HL-60 (cell line): ENCODE results near the gene IL17C.

Experiments used
- DNase-seq, 2 experiments: peaks; one replicate each; pipeline ENCODE4 v3.0.0-alpha.2; 2010 to 2020; ENCODE audit warnings: low read depth in 1 of 2, low spot score in 1 of 2
- H3K27ac ChIP-seq: fragments of 250-450 bp; sonication (Bioruptor Pico); replicated peaks from 2 replicates; pipeline ENCODE4 v1.5.1; 2020; ENCODE audit warnings: mild to moderate bottlenecking, moderate library complexity
- H3K27me3 ChIP-seq: fragments of 250-450 bp; sonication (Bioruptor Pico); 2 replicates; pipeline ENCODE4 v1.5.1; 2021; ENCODE audit warnings: mild to moderate bottlenecking, moderate library complexity; ENCODE audit not compliant: insufficient read depth, poor library complexity, severe bottlenecking
- H3K4me3 ChIP-seq: replicated peaks from 2 replicates; pipeline ENCODE4 v1.5.1; 2011; ENCODE audit warnings: mild to moderate bottlenecking, control low read depth, low read length; ENCODE audit not compliant: insufficient read depth
- CTCF ChIP-seq: IDR thresholded peaks from one replicate; pipeline ENCODE4 v1.5.1; 2011; ENCODE audit warnings: low read length, control low read depth, inconsistent platforms; ENCODE audit not compliant: insufficient read depth
- GABPA ChIP-seq: IDR thresholded peaks from 2 replicates; pipeline ENCODE4 v1.6.1; 2012; ENCODE audit warnings: low read depth
- POLR2AphosphoS5 ChIP-seq: IDR thresholded peaks from 2 replicates; pipeline ENCODE4 v1.6.1; 2012; ENCODE audit warnings: low read depth
- REST ChIP-seq: IDR thresholded peaks from 2 replicates; pipeline ENCODE4 v1.6.1; 2012; ENCODE audit warnings: low read depth; ENCODE audit not compliant: insufficient replicate concordance
- SPI1 ChIP-seq: IDR thresholded peaks from 2 replicates; pipeline ENCODE4 v1.6.1; 2012; ENCODE audit warnings: low read depth, mild to moderate bottlenecking, borderline replicate concordance

IL17C gene

DNA sequence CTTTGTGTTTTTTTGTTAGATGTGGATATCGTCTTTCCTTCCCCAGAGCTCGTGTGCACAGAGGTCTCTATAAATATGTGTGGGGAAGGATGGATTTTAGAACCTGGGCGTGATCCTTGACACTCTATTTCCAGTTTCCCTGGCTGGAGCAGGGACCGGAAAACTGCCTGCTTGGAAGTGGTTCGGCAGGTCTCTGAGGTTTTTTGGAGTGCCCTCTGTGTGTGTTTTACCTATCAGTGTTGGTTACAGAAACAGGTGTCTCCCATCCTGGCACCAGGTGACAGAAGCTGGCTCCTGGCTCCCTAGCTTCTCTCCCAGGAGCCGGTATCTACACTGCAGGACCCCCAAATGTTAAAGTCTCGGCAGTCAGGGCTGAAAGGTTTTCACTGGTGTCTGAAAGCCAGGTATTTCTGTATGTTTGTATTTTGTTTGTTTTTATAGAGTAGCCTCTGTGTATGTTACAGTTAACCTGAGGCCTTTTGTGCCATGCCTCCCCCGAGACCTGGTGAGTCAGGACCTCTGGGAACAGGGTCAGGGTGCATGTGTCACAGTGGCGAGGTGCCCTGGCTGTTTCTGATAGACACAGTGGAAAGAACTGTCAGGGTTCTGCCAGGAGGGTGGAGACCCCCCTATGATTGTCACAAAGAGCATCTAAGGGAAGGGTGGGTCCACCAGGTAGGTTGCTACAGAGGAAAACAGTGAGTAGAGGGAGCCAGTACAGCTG lies 36.9 kb upstream of the IL17C start:
- Histone ChIP-seq H3K27ac (no peak overlapping the region), H3K27me3 (no peaks in the 10 kb centered on the region), H3K4me3 (no peak overlapping the region)
- TF ChIP-seq CTCF (no peak), GABPA (no peak), REST (no peak), SPI1 (no peak), POLR2AphosphoS5 (no peak)
- no peak for DNase-seq

DNA sequence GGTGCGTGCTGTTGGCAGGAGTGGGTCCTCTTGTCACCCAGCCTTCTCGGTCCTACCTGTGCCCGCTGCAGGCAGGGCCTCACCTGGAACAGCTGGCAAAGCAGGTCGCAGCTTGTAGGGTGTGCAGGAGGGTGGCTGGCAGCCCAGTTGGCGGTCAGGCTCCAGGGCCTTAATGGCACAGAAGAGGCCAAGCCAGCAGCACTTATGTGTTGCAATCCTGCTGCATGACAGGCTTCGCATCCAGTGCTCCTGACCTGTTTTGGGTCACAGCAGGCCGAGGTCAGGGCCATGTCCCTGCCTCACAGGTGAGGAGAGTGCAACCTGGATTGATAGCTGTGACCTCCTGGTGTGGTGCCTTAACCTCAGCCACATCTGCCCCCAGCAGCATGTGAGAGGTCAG lies 36.3 kb upstream of the IL17C start:
- Histone ChIP-seq H3K27me3 (no peaks in the 10 kb centered on the region), H3K4me3 (no peak overlapping the region), H3K27ac (no peak overlapping the region)
- DNase-seq: no peak
- no peak for TF ChIP-seq POLR2AphosphoS5
- TF ChIP-seq GABPA: no peak
- no peak for TF ChIP-seq REST
- no peak for TF ChIP-seq CTCF
- no peak for TF ChIP-seq SPI1

DNA sequence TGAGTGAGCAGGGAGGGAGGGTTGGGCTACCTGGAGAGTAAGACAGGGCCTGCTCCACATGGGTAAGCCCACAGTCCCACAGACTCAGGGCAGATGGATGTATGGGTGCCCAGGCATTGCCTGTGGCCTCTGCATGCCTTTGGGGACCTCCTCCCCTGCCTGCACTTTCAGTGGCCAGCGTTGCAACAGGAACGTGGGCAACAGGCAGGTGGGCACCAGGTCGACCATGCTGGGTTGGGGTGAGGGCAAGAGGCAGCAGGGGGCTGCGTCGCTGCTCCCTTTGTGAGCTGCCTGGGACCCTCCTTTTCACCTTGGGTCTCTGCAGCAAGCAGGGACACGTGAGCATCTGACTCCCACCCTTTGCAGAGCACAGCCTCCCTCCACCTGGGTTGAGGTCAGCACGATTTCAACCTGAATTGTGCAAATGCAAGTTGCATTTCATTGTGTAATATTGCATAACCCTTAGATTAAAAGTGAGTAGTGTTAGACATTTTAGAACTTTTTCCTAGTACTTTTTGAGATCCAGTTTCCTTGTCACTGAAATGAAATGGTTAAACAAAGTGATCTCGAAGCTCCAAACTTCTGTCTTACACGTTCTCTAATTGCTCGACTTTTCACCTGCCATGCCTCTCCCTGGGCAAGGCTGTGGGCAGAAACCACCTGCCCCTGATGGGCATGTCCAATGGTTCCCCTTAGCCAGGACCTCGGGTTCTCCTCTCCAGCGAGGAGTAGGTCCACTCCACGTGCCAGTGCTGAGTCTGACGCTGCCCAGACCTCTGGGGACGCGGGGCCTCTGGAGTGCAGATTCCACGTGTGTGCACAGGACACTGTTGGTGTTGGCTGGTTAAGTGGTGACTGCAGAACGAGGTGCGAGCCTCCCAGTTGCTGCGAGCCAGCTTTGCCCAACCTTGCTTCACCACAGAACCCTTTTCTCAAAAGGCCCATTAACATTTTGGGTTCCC lies 32.9 kb upstream of the IL17C start:
- TF ChIP-seq CTCF (no peak), REST (no peak), SPI1 (no peak)
- H3K27me3 ChIP-seq: no peaks in the 10 kb centered on the region
- peak overlapping the region; percentile 54; the same call in 1 of the 2 replicates for H3K27ac ChIP-seq
- no peak overlapping the region for H3K4me3 ChIP-seq
- DNase-seq: peak in 1 of 2 experiments; percentile 8
